HG03378 (cell line): Measurements from ENCODE around the gene CEP97.
"Not testable (repeated sequence)": the region's sequence is repeated elsewhere in the genome, so short reads cannot be mapped to it uniquely, and the experiment has no call there.

ENCODE experiments used
- ATAC-seq: cut with Tn5 transposase; IDR thresholded peaks from one replicate; pipeline ENCODE4 v1.9.1; 2021; ENCODE audit warnings: mild to moderate bottlenecking, moderate library complexity; ENCODE audit not compliant: unreplicated experiment

The CEP97 gene

DNA sequence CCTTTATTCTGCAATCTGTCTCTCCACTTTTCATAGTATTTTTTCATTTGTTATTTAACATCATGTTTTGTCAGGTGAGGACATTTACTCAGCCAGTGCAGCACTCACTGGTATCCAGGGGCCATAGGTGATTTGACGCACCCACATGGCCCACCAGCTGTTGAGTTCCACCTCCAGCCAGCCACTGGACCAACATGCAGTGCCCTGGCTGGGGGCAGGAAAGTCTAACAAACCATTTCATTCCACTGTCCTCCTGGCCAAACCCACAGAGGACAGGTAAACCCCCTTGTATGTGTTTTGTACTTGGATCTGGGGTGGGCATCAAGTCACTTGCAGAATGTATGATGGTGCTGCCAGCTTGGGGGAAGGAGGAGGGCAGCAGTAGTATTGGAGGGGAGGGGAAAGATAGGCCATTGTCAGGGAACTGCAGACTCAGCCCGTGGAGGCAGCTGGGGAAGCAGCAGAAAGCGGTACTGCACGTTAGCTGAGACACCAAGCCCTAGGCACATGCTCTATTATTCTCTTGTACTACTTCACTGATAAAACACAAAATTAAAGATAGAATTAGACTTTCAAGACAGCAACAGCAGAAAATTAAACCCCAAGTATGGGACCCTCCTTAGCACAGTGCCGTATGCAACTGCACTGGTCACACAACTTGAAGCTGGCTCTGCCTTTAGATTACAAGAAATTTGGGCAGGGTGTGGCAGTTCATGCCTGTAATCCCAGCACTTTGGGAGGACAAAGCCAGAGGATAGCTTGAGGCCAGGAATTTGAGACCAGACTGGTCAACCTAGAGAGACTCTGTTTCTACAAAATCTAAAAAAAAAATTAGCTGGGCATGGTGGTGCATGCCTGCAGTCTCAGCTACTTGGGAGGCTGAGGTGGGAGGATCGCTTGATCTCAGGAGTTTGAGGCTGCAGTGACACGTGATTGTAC is 22.4 kb upstream of the CEP97 start:
- no peak for ATAC-seq

DNA sequence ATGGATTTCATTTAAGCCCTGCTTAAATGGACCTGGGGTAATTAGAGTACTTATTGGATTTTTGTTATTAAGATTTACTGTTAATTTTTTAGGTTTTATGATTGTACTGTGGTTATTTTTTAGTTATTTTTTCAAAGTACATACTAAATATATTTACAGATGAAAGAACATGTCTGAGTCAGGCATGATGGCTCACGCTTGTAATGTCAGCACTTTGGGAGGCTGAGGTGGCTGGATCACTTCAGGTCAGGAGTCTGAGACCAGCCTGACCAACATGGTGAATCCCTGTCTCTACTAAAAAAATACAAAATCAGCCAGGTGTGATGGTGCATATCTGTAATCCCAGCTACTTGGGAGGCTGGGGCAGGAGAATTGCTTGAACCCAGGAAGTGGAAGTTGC is 21.7 kb upstream of the CEP97 start:
- ATAC-seq, result no peak

GRCh38 chr3:101703169-101703568 is 21.2 kb upstream of the CEP97 start:
- no peak for ATAC-seq

- ATAC-seq, result not testable (repeated sequence)
Observed at GRCh38 chr3:101704639-101705038, 19.8 kb upstream of the CEP97 start.

DNA sequence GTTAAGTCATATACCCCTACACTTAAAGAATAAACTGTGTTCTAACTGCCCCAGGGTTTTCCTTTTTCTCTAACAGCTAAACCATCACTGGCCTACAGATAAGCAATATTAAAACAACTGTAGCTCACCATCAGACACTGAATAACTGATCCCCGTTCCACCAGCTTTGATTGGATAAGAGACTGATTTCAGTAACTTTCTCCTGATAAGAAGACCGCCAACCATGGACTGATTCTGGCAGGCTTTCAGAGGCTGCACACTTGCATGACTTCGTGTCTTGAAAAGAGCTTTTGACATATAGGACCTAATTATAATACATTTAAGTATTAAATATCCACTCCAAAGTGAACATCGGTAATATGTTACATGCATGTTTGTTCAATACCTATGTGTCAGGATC is 15.3 kb upstream of the CEP97 start:
- no peak for ATAC-seq

GRCh38 chr3:101718455-101718854 is 6.0 kb upstream of the CEP97 start:
- ATAC-seq, result no peak

- ATAC-seq, result no peak
Observed at GRCh38 chr3:101719604-101720185, 4.7 kb upstream of the CEP97 start.

- no peak for ATAC-seq
Observed at GRCh38 chr3:101720851-101721840, 3.3 kb upstream of the CEP97 start.

DNA sequence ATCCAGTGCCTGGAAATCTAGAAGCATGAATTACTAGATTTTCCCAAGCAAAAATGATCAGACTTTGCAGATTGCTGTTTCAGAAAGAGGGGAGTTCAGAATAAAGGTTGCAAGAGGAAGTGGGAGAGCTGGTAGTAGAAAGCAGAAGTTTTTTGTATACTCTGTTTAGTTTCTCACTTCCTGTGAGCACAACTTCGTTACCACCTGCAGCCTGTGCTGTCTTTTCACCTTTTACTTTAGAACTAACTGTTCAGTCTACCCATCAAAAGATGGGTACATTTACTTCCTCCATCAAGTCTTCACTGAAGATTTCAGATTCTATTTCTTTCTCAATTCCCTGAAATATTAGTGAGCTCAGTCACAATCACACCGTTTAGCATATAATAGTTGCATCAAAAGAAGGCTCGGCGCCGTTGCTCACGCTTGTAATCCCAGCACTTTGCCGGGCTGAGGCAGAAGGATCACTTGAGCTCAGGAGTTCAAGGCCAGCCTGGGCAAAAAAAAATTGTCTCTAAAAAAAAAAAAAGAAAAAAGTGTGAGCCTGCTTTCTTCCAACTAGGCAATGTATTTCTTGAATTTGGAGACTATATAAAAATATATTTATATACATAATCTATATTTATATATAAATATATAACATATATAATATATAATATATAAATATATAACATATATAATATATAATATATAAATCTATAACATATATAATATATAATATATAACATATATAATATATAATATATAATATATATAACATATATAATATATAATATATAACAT is 1.8 kb upstream of the CEP97 start:
- peak; percentile 62 for ATAC-seq

DNA sequence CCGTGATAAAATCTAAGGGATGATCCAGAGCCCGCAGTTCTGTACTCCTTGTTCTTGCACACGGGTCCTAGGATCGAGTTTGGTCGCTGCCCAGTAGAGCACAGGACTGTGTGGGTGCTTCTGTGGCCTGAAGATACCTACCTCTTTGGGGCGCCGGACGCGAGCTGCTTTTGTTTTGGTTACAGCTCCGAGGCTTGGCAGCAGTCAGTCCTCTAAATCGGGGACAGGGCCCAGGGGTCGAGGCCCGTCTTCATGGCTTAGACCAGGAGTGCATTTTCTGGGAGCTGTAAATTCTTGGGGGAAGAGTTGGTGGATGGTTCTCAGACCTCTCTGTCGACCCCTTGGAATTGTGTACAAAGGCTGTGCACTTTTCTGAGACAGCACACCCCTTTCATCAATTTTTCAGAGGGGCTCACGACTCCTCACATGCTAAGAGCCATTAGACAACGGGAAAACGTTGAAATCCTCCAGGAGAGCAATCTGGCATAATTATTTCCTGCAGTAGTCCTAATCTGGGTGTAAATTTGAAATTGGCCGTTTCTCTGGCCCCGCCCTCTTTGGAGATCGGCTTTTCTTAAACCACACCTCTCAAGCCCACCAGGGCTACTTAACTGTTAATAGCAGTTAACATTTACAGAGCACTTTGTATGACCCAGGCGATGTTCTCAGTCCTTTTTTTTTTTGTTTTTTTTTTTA is 928 bp downstream of the CEP97 start:
- ATAC-seq, result no peak

GRCh38 chr3:101725890-101726275 is 1.5 kb downstream of the CEP97 start:
- no peak for ATAC-seq

DNA sequence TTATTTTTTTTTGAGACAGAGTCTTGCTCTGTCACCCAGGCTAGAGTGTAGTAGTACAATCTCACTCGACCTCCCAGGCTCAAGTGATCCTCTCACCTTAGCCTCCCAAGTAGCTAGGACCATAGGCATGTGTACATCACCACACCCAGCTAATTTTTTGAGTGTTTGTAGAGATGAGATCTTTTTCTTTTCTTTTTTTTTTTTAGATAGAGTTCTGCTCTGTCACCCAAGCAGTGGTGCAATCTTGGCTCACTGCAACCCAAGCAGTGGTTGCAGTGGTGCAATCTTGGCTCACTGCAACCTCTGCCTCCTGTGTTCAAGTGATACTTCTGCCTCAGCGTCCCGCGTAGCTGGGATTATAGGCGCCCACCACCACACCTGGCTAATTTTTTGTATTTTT is 5.2 kb downstream of the CEP97 start:
- no peak for ATAC-seq

GRCh38 chr3:101730839-101731238 is 6.4 kb downstream of the CEP97 start:
- no peak for ATAC-seq

GRCh38 chr3:101732240-101732641 is 7.8 kb downstream of the CEP97 start:
- ATAC-seq, result no peak

- ATAC-seq, result no peak
Observed at GRCh38 chr3:101735833-101736232, 11.4 kb downstream of the CEP97 start.

GRCh38 chr3:101741914-101742313 is 17.5 kb downstream of the CEP97 start:
- ATAC-seq, result not testable (repeated sequence)

GRCh38 chr3:101744811-101745210 is 20.4 kb downstream of the CEP97 start:
- ATAC-seq, result no peak

DNA sequence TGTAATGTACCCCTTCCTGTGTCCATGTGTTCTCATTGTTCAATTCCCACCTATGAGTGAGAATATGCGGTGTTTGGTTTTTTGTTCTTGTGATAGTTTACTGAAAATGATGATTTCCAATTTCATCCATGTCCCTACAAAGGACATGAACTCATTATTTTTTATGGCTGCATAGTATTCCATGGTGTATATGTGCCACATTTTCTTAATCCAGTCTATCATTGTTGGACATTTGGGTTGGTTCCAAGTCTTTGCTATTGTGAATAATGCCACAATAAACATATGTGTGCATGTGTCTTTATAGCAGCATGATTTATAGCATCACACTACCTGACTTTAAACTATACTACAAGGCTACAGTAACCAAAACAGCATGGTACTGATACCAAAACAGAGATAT is 21.5 kb downstream of the CEP97 start:
- not testable (repeated sequence) for ATAC-seq

GRCh38 chr3:101753386-101754113 is 29.1 kb downstream of the CEP97 start:
- not testable (repeated sequence) for ATAC-seq
